GM12878 (cell line): Measurements from ENCODE around the gene ZNF530.

Experiments
- CTCF ChIP-seq, 3 experiments: IDR thresholded peaks in 2 of 3; conservative IDR thresholded peaks in 1 of 3; 2 replicates each; pipeline ENCODE4 v1.5.1; 2011; ENCODE audit warnings: low read depth in 3 of 3, low read length in 3 of 3, mild to moderate bottlenecking in 3 of 3, control low read depth in 2 of 3, moderate library complexity in 2 of 3, inconsistent platforms in 1 of 3, mixed read lengths in 1 of 3; ENCODE audit not compliant: control insufficient read depth in 2 of 3, insufficient read depth in 1 of 3; ENCODE audit errors: extremely low read depth in 1 of 3
- FOS ChIP-seq: IDR thresholded peaks from 3 replicates; pipeline ENCODE4 v1.6.1; 2011; ENCODE audit warnings: borderline replicate concordance; ENCODE audit not compliant: insufficient read length; ENCODE audit errors: extremely low read depth
- HDAC2 ChIP-seq: fragments of 200-600 bp; sonication (generic); IDR thresholded peaks from 2 replicates; pipeline ENCODE4 v1.6.1; 2017
- PBX3 ChIP-seq: IDR thresholded peaks from 2 replicates; pipeline ENCODE4 v1.6.1; 2011; ENCODE audit warnings: mild to moderate bottlenecking, low read depth, low read length, moderate library complexity; ENCODE audit not compliant: insufficient replicate concordance
- POLR2A ChIP-seq: IDR thresholded peaks from 2 replicates; pipeline ENCODE4 v1.6.1; 2011; ENCODE audit warnings: low read depth, mild to moderate bottlenecking, low read length
- POLR2AphosphoS2 ChIP-seq: IDR thresholded peaks from 2 replicates; pipeline ENCODE4 v1.6.1; 2011; ENCODE audit warnings: low read depth, mild to moderate bottlenecking, low read length, improper control_type of control experiment, moderate library complexity
- RBBP5 ChIP-seq: fragments of 200-600 bp; sonication (generic); conservative IDR thresholded peaks from 2 replicates; pipeline ENCODE4 v1.6.1; 2016
- ZNF24 ChIP-seq: fragments of 450-650 bp; IDR thresholded peaks from 2 replicates; pipeline ENCODE4 v1.6.1; 2017; ENCODE audit warnings: antibody characterized with exemption, mild to moderate bottlenecking
- ZNF622 ChIP-seq: fragments of 450-650 bp; IDR thresholded peaks from 2 replicates; pipeline ENCODE4 v1.6.1; 2017; ENCODE audit warnings: mild to moderate bottlenecking, inconsistent platforms

GRCh38 chr19:57566396-57567265, 33.1 kb upstream of the ZNF530 start:
- TF ChIP-seq POLR2AphosphoS2 (no peak), ZNF24 (no peak), POLR2A (no peak), CTCF (IDR thresholded peaks at IDR 0.05 in 2 of 3, conservative IDR thresholded peaks at IDR 0.05 in 1 of 3; ENCODE audit: control insufficient read depth in 2 of 3, extremely low read depth in 1 of 3, insufficient read depth in 1 of 3, low read depth in 3 of 3, low read length in 3 of 3) (no peak), FOS (no peak), ZNF622 (no peak), RBBP5 (no peak), HDAC2 (no peak), PBX3 (no peak)
